HEK293 (cell line): ENCODE results near the gene POLR2E.
A peak's percentile ranks its signal among the peaks of the same experiment; 100 is the strongest.

ENCODE experiments used
- BCL11B ChIP-seq: fragments of 450-650 bp; formaldehyde crosslinking; IDR thresholded peaks from 2 replicates; pipeline ENCODE4 v1.5.1; 2016; ENCODE audit warnings: low read depth, missing biosample characterization, missing genetic modification characterization
- CTCF ChIP-seq: fragments of 450-650 bp; formaldehyde crosslinking; IDR thresholded peaks from 2 replicates; pipeline ENCODE4 v1.5.1; 2016; ENCODE audit warnings: missing biosample characterization, missing genetic modification characterization
- PBX3 ChIP-seq: sonication (generic); formaldehyde crosslinking; IDR thresholded peaks from 2 replicates; pipeline ENCODE4 v1.8.1; 2022; ENCODE audit warnings: mild to moderate bottlenecking, moderate library complexity, missing genetic modification reagents
- PRDM2 ChIP-seq: fragments of 450-650 bp; formaldehyde crosslinking; IDR thresholded peaks from 2 replicates; pipeline ENCODE4 v1.5.1; 2016; ENCODE audit warnings: missing biosample characterization, missing genetic modification characterization, borderline replicate concordance
- REST ChIP-seq: fragments of 450-650 bp; formaldehyde crosslinking; IDR thresholded peaks from 2 replicates; pipeline ENCODE4 v1.5.1; 2016; ENCODE audit warnings: missing biosample characterization, missing genetic modification characterization
- TSHZ1 ChIP-seq: fragments of 450-650 bp; formaldehyde crosslinking; IDR thresholded peaks from 2 replicates; pipeline ENCODE4 v1.5.1; 2016; ENCODE audit warnings: missing biosample characterization, missing genetic modification characterization, borderline replicate concordance
- WT1 ChIP-seq: fragments of 450-650 bp; formaldehyde crosslinking; IDR thresholded peaks from 2 replicates; pipeline ENCODE4 v1.5.1; 2016; ENCODE audit warnings: missing biosample characterization, missing genetic modification characterization
- YY2 ChIP-seq: fragments of 450-650 bp; formaldehyde crosslinking; IDR thresholded peaks from 2 replicates; pipeline ENCODE4 v1.5.1; 2016; ENCODE audit warnings: missing biosample characterization, missing genetic modification characterization
- ZNF211 ChIP-seq: fragments of 450-650 bp; formaldehyde crosslinking; IDR thresholded peaks from 2 replicates; pipeline ENCODE4 v1.5.1; 2016; ENCODE audit warnings: low read depth, missing biosample characterization, missing genetic modification characterization
- ZNF623 ChIP-seq: fragments of 450-650 bp; formaldehyde crosslinking; IDR thresholded peaks from 2 replicates; pipeline ENCODE4 v1.5.1; 2016; ENCODE audit warnings: missing biosample characterization, missing genetic modification characterization
- ZNF654 ChIP-seq: fragments of 450-650 bp; formaldehyde crosslinking; IDR thresholded peaks from 2 replicates; pipeline ENCODE4 v1.5.1; 2016; ENCODE audit warnings: low read depth, missing biosample characterization, missing genetic modification characterization
- ZNF658 ChIP-seq: fragments of 450-650 bp; formaldehyde crosslinking; IDR thresholded peaks from 2 replicates; pipeline ENCODE4; 2016; ENCODE audit warnings: missing biosample characterization, missing genetic modification characterization
- ZNF776 ChIP-seq: fragments of 450-650 bp; formaldehyde crosslinking; IDR thresholded peaks from 2 replicates; pipeline ENCODE4 v1.5.0; 2017; ENCODE audit warnings: missing biosample characterization, missing genetic modification characterization, borderline replicate concordance
- ZNF777 ChIP-seq: fragments of 450-650 bp; formaldehyde crosslinking; IDR thresholded peaks from 2 replicates; pipeline ENCODE4 v1.5.1; 2017; ENCODE audit warnings: missing biosample characterization, missing genetic modification characterization, borderline replicate concordance
- ZSCAN16 ChIP-seq: fragments of 450-650 bp; formaldehyde crosslinking; IDR thresholded peaks from 2 replicates; pipeline ENCODE4 v1.5.1; 2016; ENCODE audit warnings: missing biosample characterization, missing genetic modification characterization
- ZSCAN18 ChIP-seq: fragments of 450-650 bp; formaldehyde crosslinking; IDR thresholded peaks from 2 replicates; pipeline ENCODE4 v1.5.1; 2016; ENCODE audit warnings: missing biosample characterization, missing genetic modification characterization
- ZSCAN4 ChIP-seq: fragments of 450-650 bp; formaldehyde crosslinking; IDR thresholded peaks from 2 replicates; pipeline ENCODE4 v1.5.1; 2017; ENCODE audit warnings: missing biosample characterization, missing genetic modification characterization

The POLR2E gene

GRCh38 chr19:1068009-1069001 lies 26.9 kb downstream of the POLR2E start (continued):
- TF ChIP-seq ZNF211 (tag by site-specific recombination): no peak
- TF ChIP-seq ZNF776 (tag by site-specific recombination): no peak
- no peak for TF ChIP-seq REST (tag by site-specific recombination)
- no peak for TF ChIP-seq ZNF623 (tag by site-specific recombination)
- TF ChIP-seq PBX3 (CRISPR knock-in tag): no peak
- no peak for TF ChIP-seq ZSCAN16 (tag by site-specific recombination)
- TF ChIP-seq ZNF658 (tag by site-specific recombination): no peak
- TF ChIP-seq TSHZ1 (tag by site-specific recombination): no peak
- no peak for TF ChIP-seq ZSCAN18 (tag by site-specific recombination)
- peak; percentile 79 for TF ChIP-seq WT1 (tag by site-specific recombination)
- TF ChIP-seq PRDM2 (tag by site-specific recombination): no peak
- no peak for TF ChIP-seq ZNF777 (tag by site-specific recombination)
- no peak for TF ChIP-seq ZSCAN4 (tag by site-specific recombination)
- no peak for TF ChIP-seq YY2 (tag by site-specific recombination)
- no peak for TF ChIP-seq ZNF654
- no peak for TF ChIP-seq CTCF
- TF ChIP-seq BCL11B (tag by site-specific recombination): peak; percentile 95
